K562 (cell line): ENCODE measurements around the gene ICAM2. TPM values are rescaled to one million over a fixed set of nuclear protein-coding genes. Genes with fewer than 3 reads are reported as not detected.

ENCODE experiments used
- FIP1L1 ChIP-seq: fragments of 200-400 bp; formaldehyde crosslinking; IDR thresholded peaks from 2 replicates; pipeline ENCODE4 v1.6.1; 2018; ENCODE audit warnings: mild to moderate bottlenecking, low read depth, low read length; ENCODE audit not compliant: poor library complexity, severe bottlenecking
- FUS ChIP-seq: fragments of 200-400 bp; formaldehyde crosslinking; optimal IDR thresholded peaks from 2 replicates; pipeline ENCODE3; 2017; ENCODE audit warnings: low read depth, low read length
- PKNOX1 ChIP-seq: fragments of 450-650 bp; IDR thresholded peaks from 2 replicates; pipeline ENCODE4 v1.6.1; 2016
- ZBTB26 ChIP-seq: fragments of 450-650 bp; formaldehyde crosslinking; IDR thresholded peaks from 2 replicates; pipeline ENCODE4 v1.4.0; 2022; ENCODE audit warnings: missing genetic modification characterization
- ZNF668 ChIP-seq: fragments of 250-450 bp; sonication (Bioruptor Pico); IDR thresholded peaks from 2 replicates; pipeline ENCODE4 v1.8.0; 2022; ENCODE audit warnings: mild to moderate bottlenecking, inconsistent platforms
- polyA plus RNA-seq, 8 experiments: library from polyadenylated mRNA; depleted of rRNA in 4 of 8; stranded (reverse) in 5 of 8; unstranded in 3 of 8; fragments of >200 nt; fragmentation: Nextera tagmentation in 2 of 8; fragmentation: Illumina TruSeq in 1 of 8; extraction: Ambion mirVana in 2 of 8; extraction: Trizol in 1 of 8; gene quantifications; 2 replicates each; pipeline versions ENCODE4 v1.2.1 to v1.2.3, GENCODE V29; 2011 to 2014; ENCODE audit warnings: inconsistent platforms in 1 of 8, missing spikeins in 1 of 8
- total RNA-seq, 7 experiments: library from RNA; depleted of rRNA in 6 of 7; stranded (reverse); fragments of >200 nt in 6 of 7; fragmentation: Illumina TruSeq in 2 of 7; extraction: Trizol in 2 of 7; gene quantifications; 2 replicates each; pipeline versions ENCODE4 v1.2.1 to v1.2.3, GENCODE V29; 2011 to 2021; ENCODE audit warnings: low replicate concordance in 1 of 7
- TF ChIP-seq, protein P1 (sequence below): fragments of 250-450 bp; sonication (Bioruptor Pico); IDR thresholded peaks from 2 replicates; pipeline ENCODE4 v1.5.0; 2022; ENCODE audit warnings: mild to moderate bottlenecking
- TF ChIP-seq, protein P2 (sequence below): fragments of 450-650 bp; IDR thresholded peaks from 2 replicates; pipeline ENCODE4 v1.6.1; 2016; ENCODE audit warnings: borderline replicate concordance

ICAM2 gene
- total and polyA plus RNA-seq, 9 of the 15 experiments (the other 6 are each of a cell fraction or from before 2014, with no cell fraction given), result 37.9 to 89.4 (median 60.6) TPM

- TF ChIP-seq ZBTB26 (CRISPR knock-in tag) (no peak), ZNF668 (CRISPR knock-in tag) (no peak), FIP1L1 (no peak), FUS (no peak), PKNOX1 (no peak)
- TF ChIP-seq, protein P1, sequence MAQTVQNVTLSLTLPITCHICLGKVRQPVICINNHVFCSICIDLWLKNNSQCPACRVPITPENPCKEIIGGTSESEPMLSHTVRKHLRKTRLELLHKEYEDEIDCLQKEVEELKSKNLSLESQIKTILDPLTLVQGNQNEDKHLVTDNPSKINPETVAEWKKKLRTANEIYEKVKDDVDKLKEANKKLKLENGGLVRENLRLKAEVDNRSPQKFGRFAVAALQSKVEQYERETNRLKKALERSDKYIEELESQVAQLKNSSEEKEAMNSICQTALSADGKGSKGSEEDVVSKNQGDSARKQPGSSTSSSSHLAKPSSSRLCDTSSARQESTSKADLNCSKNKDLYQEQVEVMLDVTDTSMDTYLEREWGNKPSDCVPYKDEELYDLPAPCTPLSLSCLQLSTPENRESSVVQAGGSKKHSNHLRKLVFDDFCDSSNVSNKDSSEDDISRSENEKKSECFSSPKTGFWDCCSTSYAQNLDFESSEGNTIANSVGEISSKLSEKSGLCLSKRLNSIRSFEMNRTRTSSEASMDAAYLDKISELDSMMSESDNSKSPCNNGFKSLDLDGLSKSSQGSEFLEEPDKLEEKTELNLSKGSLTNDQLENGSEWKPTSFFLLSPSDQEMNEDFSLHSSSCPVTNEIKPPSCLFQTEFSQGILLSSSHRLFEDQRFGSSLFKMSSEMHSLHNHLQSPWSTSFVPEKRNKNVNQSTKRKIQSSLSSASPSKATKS (CRISPR knock-in tag), result no peak
- TF ChIP-seq, protein P2, sequence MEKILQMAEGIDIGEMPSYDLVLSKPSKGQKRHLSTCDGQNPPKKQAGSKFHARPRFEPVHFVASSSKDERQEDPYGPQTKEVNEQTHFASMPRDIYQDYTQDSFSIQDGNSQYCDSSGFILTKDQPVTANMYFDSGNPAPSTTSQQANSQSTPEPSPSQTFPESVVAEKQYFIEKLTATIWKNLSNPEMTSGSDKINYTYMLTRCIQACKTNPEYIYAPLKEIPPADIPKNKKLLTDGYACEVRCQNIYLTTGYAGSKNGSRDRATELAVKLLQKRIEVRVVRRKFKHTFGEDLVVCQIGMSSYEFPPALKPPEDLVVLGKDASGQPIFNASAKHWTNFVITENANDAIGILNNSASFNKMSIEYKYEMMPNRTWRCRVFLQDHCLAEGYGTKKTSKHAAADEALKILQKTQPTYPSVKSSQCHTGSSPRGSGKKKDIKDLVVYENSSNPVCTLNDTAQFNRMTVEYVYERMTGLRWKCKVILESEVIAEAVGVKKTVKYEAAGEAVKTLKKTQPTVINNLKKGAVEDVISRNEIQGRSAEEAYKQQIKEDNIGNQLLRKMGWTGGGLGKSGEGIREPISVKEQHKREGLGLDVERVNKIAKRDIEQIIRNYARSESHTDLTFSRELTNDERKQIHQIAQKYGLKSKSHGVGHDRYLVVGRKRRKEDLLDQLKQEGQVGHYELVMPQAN, result no peak
Measured at GRCh38 chr17:63969278-63969677, 51.2 kb downstream of the ICAM2 start (continued).
